HG03378 (cell line): ENCODE data around the gene PLLP.

Source experiments
- ATAC-seq: cut with Tn5 transposase; IDR thresholded peaks from one replicate; pipeline ENCODE4 v1.9.1; 2021; ENCODE audit warnings: mild to moderate bottlenecking, moderate library complexity; ENCODE audit not compliant: unreplicated experiment

The PLLP gene

GRCh38 chr16:57284209-57284951 is at the start of gene PLLP:
TSS of gene PLLP (minus strand) at chr16:57284672. CDS start at chr16:57284540, 132 bp downstream.
- no peak for ATAC-seq

- ATAC-seq, result no peak
Observed at GRCh38 chr16:57333402-57333801, 48.9 kb upstream of the PLLP start.

GRCh38 chr16:57331355-57331754 is 46.9 kb upstream of the PLLP start:
- no peak for ATAC-seq

GRCh38 chr16:57329718-57330327 is 45.4 kb upstream of the PLLP start:
- ATAC-seq, result no peak

GRCh38 chr16:57325458-57325857 is 41.0 kb upstream of the PLLP start:
- no peak for ATAC-seq

- no peak for ATAC-seq
Observed at GRCh38 chr16:57324749-57325148, 40.3 kb upstream of the PLLP start.

GRCh38 chr16:57319646-57320045 is 35.2 kb upstream of the PLLP start:
- ATAC-seq, result no peak

- no peak for ATAC-seq
Observed at GRCh38 chr16:57318240-57318970, 33.9 kb upstream of the PLLP start.

GRCh38 chr16:57316390-57317017 is 32.0 kb upstream of the PLLP start:
- no peak for ATAC-seq

- no peak for ATAC-seq
Observed at GRCh38 chr16:57315416-57315815, 30.9 kb upstream of the PLLP start.

- no peak for ATAC-seq
Observed at GRCh38 chr16:57314161-57314785, 29.8 kb upstream of the PLLP start.

- ATAC-seq, result no peak
Observed at GRCh38 chr16:57313509-57313908, 29.0 kb upstream of the PLLP start.

- ATAC-seq, result no peak
Observed at GRCh38 chr16:57310801-57311200, 26.3 kb upstream of the PLLP start.

GRCh38 chr16:57308041-57308440 is 23.6 kb upstream of the PLLP start:
- ATAC-seq, result no peak

GRCh38 chr16:57307365-57307764 is 22.9 kb upstream of the PLLP start:
- ATAC-seq, result no peak

- ATAC-seq, result no peak
Observed at GRCh38 chr16:57306676-57307341, 22.3 kb upstream of the PLLP start.

GRCh38 chr16:57305159-57305811 is 20.8 kb upstream of the PLLP start:
- ATAC-seq, result no peak

GRCh38 chr16:57304169-57305061 is 19.9 kb upstream of the PLLP start:
- ATAC-seq, result no peak

- no peak for ATAC-seq
Observed at GRCh38 chr16:57303910-57304168, 19.4 kb upstream of the PLLP start.
